Measurements from ENCODE around the gene TNPO3.

Gene TNPO3

DNA sequence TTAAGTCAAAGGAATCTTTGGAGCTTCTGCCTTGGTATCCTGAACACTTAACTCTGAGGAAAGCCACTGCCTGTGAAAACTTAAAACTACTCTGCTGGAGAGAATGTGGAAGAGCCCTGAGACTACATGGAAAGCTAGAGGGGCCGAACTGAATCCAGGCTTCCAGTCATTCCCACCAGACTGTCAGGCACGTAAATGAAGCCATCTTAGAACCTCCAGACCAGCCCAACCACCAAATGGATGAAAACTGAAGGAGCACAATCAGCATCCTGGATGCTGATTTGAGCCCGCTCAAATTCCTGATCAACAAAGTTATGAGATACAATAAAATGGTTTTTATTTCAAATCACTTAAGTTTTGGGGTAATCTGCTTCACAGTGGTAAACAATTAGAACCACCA lies 30.8 kb downstream of the TNPO3 start:
- no peak overlapping the region for H3K4me3 ChIP-seq
- H3K9me3 ChIP-seq = no peaks in the 10 kb centered on the region
- H3K27ac ChIP-seq = no peak overlapping the region
- H3K4me1 ChIP-seq = peaks cover 0 to 10% (median 2%) of the 10 kb centered on the region in 4 donors
- no peaks in the 10 kb centered on the region for H3K27me3 ChIP-seq
- H3K36me3 ChIP-seq = peaks cover 0 to 7% (median 0%) of the 10 kb centered on the region in 3 donors
- TF ChIP-seq CTCF (IDR thresholded peaks at IDR 0.05) = no peak
- intact Hi-C loops (cut with DNase I; ENCODE audit: low total_unique reads) = no loop called here
- DNase-seq = no peak

- Histone ChIP-seq H3K36me3 (peaks cover 0 to 9% (median 8%) of the 10 kb centered on the region in 3 donors), H3K9me3 (no peaks in the 10 kb centered on the region), H3K4me3 (no peak overlapping the region), H3K27me3 (no peaks in the 10 kb centered on the region), H3K27ac (no peak overlapping the region), H3K4me1 (peaks cover 0 to 10% (median 2%) of the 10 kb centered on the region in 4 donors)
- intact Hi-C loops (cut with DNase I; ENCODE audit: low total_unique reads) = no loop called here
- DNase-seq = no peak
- TF ChIP-seq CTCF (IDR thresholded peaks at IDR 0.05) = no peak
Measured at GRCh38 chr7:129021656-129022055, 33.3 kb downstream of the TNPO3 start.

DNA sequence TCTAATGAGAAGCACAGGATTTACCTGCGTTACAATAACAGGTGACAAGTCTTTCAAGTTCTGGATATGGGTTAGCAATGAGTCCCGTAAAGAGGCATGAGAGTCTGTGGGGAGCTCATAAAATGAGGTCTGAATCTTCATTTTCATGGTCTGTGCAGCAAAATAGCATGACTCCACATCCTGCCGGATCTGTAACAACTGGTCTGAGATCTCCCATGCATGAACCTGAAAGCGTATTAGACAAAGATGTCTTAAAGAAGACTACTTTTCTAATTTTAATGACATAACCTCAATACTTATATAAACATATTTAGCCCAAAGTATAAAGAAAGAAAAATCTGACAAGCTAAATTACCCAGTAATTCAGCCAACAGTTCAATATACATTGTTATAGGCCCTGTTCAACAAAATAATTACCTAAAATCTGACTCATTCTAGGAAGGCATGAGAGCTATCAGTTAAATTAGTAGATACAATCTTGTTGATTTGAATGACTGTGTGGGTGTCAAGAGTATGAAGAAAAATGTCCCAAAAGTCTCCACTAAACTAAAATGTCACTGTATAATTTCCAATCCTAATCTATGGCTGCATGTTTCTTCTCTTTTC lies 36.9 kb downstream of the TNPO3 start:
- Histone ChIP-seq H3K9me3 (no peaks in the 10 kb centered on the region), H3K4me1 (no peaks in the 10 kb centered on the region), H3K36me3 (peaks cover 19 to 45% (median 37%) of the 10 kb centered on the region in 3 donors), H3K4me3 (no peak overlapping the region), H3K27me3 (no peaks in the 10 kb centered on the region), H3K27ac (no peak overlapping the region)
- DNase-seq = no peak
- no peak for TF ChIP-seq CTCF (IDR thresholded peaks at IDR 0.05)
- intact Hi-C loops (cut with DNase I; ENCODE audit: low total_unique reads) = no loop called here

- no peak for TF ChIP-seq CTCF (IDR thresholded peaks at IDR 0.05)
- DNase-seq = no peak
- no peaks in the 10 kb centered on the region for H3K27me3 ChIP-seq
- H3K27ac ChIP-seq = no peak overlapping the region
- intact Hi-C loops (cut with DNase I; ENCODE audit: low total_unique reads) = no loop called here
- no peaks in the 10 kb centered on the region for H3K4me1 ChIP-seq
- no peaks in the 10 kb centered on the region for H3K9me3 ChIP-seq
- no peak overlapping the region for H3K4me3 ChIP-seq
- peaks cover 19 to 45% (median 37%) of the 10 kb centered on the region in 3 donors for H3K36me3 ChIP-seq
Measured at GRCh38 chr7:129017264-129017663, 37.6 kb downstream of the TNPO3 start.

- Histone ChIP-seq H3K4me3 (no peak overlapping the region), H3K27ac (no peak overlapping the region), H3K9me3 (no peaks in the 10 kb centered on the region), H3K4me1 (no peaks in the 10 kb centered on the region), H3K36me3 (peaks cover 25 to 45% (median 42%) of the 10 kb centered on the region in 3 donors), H3K27me3 (no peaks in the 10 kb centered on the region)
- no peak for TF ChIP-seq CTCF (IDR thresholded peaks at IDR 0.05)
- intact Hi-C loops (cut with DNase I; ENCODE audit: low total_unique reads) = no loop called here
- DNase-seq = no peak
Measured at GRCh38 chr7:129014501-129015101, 40.3 kb downstream of the TNPO3 start.

Measured in tibial artery (tissue), 4 donors.